T-helper 22 cell (primary cell): Measurements from ENCODE around the gene AATK.

ENCODE experiments used
- DNase-seq: peaks from one replicate; pipeline ENCODE4 v3.0.0-alpha.2; 2020; ENCODE audit warnings: low read depth

Gene AATK, protein sequence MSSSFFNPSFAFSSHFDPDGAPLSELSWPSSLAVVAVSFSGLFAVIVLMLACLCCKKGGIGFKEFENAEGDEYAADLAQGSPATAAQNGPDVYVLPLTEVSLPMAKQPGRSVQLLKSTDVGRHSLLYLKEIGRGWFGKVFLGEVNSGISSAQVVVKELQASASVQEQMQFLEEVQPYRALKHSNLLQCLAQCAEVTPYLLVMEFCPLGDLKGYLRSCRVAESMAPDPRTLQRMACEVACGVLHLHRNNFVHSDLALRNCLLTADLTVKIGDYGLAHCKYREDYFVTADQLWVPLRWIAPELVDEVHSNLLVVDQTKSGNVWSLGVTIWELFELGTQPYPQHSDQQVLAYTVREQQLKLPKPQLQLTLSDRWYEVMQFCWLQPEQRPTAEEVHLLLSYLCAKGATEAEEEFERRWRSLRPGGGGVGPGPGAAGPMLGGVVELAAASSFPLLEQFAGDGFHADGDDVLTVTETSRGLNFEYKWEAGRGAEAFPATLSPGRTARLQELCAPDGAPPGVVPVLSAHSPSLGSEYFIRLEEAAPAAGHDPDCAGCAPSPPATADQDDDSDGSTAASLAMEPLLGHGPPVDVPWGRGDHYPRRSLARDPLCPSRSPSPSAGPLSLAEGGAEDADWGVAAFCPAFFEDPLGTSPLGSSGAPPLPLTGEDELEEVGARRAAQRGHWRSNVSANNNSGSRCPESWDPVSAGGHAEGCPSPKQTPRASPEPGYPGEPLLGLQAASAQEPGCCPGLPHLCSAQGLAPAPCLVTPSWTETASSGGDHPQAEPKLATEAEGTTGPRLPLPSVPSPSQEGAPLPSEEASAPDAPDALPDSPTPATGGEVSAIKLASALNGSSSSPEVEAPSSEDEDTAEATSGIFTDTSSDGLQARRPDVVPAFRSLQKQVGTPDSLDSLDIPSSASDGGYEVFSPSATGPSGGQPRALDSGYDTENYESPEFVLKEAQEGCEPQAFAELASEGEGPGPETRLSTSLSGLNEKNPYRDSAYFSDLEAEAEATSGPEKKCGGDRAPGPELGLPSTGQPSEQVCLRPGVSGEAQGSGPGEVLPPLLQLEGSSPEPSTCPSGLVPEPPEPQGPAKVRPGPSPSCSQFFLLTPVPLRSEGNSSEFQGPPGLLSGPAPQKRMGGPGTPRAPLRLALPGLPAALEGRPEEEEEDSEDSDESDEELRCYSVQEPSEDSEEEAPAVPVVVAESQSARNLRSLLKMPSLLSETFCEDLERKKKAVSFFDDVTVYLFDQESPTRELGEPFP (N-terminal part only)

DNA sequence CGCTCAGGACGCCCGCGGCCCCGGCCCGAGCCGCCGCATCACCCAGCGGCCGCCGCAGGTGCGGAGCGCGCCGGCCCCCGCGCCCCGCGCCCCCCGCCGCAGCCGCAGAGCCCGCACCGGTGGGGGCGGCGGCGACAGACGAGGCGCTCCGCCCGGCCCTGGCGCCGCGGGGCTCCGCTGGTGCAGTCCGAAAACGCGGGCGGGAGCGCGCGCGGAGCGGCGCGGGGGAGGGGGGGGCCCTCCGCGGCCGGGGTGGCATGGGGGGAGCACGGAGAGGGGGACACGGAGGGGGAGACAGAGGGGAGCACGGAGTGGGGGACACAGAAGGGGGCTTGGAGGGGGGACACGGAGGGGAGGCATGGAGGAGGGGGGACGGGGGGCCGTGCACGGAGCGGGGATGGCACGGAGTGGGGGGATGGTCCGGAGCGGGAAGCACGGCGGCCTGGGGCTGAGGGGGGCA lies at the start of gene AATK:
TSS of gene AATK (minus strand) at position 189 of the 460 bp plus-strand sequence. CDS start 229 bp downstream, outside the sequence.
- DNase-seq, result no peak

DNA sequence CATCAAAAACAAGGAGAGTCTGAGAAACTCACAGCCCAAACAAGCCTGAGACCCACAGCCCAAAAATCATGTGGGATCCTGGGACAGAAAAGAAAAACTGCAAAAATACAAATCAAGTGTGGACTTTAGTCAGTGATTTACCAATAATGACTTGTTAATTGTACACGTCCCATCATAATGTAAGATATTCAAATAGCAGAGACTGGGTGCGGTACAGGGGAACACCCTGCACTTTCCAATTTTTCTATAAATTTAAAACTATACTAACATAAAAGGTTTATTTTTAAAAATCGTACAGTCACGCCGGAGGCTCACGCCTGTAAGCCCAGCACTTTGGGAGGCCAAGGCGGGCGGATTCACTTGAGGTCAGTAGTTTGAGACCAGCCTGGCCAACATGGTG lies 48.0 kb upstream of the AATK start:
- no peak for DNase-seq

DNA sequence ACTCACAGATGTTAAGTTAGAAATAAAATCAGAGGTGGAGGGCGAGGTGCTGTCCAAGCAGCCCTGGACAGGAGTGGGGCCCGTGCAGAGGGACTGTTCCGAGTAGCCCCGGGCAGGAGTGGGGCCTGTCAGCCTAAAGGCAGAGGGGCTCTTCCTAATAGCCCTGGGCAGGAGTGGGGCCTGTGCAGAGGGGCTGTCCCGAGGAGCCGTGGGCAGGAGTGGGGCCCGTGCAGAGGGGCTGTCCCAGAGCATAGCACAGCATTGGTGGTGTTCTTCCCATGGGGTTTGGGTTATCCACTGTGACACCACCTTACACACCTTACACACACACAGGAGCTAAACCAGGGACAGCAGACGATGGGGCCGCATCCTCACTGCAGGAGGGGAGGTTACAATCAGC lies 46.3 kb upstream of the AATK start:
- no peak for DNase-seq

DNA sequence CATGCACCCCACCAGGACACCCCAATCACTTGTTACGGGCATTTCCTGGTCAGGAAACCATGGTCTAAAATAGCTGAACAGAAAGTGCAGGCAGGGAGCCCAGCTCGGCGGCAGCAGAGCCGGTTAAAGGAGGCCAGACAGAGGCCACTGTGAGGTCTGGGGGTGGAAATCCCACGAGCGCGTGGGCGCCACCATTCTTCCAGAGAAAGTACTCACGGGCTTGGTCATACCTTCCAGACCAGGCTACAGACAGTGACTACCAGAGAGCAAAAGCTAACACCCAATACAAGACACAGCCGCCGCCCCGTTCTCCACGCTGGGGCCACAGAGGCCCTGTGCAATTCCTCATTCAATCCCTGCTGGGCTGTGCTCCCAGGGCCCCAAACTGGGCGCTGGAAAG lies 44.8 kb upstream of the AATK start:
- DNase-seq, result no peak

DNA sequence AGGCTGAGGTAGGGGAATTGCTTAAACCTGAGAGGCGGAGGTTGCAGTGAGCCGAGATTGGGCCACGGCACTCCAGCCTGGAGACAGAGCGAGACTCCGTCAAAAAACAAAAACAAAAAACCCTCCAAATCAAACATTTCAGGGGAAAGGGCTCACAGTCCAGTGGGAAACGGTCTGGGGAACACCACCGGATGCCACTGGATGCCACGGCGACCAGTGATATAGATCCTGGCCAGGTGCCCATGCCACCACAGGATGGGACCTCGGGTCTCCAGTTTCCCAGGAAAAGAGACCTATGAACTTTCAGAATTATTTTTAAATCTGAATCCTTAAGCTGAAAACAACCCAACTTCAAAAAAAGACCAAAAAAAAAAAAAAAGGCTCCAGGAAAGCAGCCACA lies 44.4 kb upstream of the AATK start:
- no peak for DNase-seq

DNA sequence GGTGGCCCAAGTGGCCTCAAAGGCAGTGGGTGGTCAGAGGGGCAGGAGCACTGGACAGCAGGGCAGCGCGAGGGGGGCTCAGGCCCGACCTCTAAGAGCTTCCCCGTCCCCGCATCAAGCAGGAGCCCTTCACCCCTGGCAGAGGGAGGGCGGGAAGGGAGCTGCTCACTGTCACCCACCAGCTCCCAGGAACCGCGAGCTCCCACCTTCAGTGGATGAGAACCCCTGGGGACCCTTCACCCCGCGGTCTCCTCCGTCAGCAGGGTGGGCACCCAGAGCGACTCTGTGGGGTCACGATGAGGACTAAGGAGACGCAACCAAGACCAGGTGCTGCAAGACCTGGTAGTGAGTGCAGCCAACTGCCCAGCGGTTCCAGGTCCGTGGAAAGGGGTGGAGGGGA lies 43.1 kb upstream of the AATK start:
- DNase-seq, result no peak

DNA sequence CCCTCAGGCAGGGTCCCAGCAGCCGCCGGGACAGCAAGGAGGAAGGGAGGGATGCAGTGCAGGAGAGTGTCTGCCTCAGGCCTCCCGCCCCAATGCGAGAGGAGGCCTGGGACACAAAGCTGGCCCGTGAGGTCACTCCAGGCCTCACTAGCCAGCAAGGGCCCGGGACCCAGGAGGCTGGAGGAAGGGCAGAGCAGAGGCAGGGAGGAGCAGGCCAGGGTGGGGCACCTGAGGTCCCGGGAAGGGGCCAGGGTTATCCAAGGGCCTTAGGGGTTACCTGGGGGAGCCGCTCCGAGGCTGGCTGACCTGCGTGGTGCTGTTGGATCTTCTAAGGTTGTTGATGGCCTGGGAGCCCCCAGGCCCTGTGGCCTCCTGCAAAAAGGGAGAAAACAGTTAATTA lies 42.6 kb upstream of the AATK start:
- DNase-seq, result no peak

DNA sequence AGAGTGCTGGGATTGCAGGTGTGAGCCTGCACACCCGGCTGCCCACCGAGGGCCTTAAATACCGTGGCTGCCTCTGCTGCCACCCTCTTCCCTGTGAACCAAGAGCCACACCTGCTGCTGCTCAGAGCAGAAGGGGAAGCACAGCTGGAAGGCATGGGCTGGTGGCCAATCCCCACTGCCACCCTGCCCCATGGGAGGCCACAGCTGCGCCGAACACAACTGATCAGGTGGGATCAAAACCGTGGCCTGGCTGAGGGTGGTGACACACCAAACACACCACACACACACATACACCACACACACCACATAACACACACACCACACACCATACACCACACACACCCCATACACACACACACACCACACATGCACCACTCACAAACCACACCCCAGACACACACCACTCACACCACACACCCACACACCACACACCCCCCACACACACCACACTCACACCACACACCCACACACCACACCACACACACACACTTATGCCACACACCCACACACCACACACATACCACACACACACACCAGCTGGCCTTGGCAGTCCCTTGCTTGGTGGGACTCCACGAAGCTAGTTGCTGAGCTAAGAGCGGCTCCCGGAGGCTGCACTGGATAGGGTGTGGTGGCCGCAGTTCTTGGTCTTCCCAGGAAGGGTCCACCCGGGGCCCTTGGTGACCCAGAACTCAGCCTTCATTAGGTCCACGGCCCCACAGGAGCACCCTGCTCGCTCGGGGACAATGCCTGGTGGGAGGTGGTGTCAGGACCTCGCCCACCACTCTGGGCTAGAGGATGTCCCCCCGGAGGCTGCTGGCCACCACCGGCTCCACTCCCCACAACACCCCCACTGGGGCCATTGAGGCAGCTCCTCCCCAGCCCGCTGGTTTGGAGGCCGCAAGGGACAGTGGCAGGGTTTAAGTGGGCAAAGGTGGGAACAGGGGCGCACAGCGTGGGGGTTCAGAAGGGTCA lies 41.9 kb upstream of the AATK start:
- DNase-seq, result no peak

DNA sequence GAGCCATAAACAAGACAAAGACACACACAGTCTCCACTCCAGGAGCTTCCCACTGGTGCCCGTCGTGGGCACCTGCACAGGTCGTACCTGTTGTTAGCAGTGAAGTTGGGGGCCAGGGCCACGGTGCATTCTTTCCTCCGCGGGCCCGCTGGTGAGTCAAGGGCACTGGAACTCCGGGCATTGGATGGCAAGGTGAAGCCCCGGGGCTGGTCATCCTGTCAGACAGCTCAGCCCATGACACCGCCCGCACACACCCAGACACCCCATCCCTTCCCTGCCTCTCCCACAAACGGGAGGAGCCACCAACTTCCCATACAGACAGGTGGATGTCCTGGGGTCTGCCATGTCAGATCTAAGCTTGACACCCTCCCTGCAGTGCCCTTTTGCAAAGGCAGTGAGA lies 40.6 kb upstream of the AATK start:
- no peak for DNase-seq

DNA sequence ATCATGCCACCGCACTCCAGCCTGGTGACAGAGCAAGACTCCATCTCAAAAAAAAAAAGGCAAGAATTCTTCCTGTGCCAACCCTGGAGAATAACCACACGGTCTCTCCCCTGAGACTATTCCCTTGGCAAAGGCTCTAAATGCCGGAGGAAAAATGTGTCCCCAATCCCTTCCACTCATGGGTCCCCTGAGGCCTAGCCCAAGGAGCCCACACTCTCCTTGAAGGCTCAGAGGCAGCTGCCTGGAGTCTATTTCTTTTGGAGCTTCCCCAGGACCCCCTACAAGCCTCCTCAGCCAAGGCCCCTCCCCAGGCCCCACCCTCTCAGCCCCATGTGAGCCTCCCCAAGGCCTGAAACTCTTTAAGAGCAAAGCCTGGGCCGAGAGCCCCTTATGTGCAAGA lies 40.1 kb upstream of the AATK start:
- no peak for DNase-seq

DNA sequence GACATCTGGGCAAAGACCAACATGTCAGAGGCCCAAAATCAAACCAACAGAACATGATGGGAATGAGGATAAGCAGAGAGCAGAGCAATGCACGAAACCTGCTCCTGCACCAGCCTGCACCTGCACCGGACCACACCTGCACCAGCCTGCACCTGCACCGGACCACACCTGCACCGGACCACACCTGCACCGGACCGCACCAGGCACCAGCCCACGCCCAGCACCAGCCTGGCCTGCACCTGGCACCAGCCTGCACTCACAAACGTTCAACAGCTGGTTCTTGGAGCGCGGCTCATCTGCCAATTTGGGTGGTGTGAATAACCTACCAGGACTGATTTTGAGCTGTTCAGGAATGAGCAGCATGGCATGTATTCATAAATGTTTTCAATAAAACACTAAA lies 38.6 kb upstream of the AATK start:
- DNase-seq, result no peak

DNA sequence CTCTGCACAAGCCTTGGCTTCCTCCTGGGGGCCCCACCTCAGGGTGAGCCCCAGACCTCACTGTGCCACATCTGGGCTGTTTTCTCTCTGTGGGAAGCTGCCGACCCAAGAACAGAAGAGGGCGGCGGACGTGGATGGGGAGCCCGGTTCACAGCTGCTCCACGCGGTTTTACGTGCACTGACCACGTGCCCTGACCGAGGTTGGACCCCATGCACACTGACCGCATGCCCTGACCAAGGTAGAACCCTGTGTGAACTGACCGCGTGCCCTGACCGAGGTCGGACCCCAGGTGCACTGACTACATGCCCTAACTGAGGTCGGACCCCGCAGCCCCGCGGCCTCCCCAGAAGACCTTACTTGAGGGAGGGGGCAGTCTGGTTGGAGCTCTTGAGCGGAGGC lies 37.1 kb upstream of the AATK start:
- DNase-seq, result no peak

DNA sequence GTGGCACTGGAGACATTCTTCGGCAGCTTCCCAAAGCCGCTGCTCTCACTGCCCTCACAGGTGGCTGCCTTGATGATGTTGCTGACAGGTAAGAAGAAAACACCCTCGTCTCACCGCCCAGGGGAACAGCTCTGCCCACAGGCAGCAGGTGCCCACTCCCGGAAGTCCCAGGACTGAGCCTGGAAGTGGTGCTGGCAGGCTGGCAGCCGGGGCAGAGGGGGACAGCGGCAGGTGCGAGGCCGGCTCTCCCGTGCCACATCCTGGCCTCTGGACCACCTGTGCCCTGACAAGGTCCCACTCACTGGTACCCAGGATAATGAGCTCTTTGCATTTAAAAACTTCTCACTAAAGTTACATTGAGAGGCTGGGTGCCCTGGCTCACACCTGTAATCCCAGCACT lies 36.3 kb upstream of the AATK start:
- DNase-seq, result no peak

DNA sequence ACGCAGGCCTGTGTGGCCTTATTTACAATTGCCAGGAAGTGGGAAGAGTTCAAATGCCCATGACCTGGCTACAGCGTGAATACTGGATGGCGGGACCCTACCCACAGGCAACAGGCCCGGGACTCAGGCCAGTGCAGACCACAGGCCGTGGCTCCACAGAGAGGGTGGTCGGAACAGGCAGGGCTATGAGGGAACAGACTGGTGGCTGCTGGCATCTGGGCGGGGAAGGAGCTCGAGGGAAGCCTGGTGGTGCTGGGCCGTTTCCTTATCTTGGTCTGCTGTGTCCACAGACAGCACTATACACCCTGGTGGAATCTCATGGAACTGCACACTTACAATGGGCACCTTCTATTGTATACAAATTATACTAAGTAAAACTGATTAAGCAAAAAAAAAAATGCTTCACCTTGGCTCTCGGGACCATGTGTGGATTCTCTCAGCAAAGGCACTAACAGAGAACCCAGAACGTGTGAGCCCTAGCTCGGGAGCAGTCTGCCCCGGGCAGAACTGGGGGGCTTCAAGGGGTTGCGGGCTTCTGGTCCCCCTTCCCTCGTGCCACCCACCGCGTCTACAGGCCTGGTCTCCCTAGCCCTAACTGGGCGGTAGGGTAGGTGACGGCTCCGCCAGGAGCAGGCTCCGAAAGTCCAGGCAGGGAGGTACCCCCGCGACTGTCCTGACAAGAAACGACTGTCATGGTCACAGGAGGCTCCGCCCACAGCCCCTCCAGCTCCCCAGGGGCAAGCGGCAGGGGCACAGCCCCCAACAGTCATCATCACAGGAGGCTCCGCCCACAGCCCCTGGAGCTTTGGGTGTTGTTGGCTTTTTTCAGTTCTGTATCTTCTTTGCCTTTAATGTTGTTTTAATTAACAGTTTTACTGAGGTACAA lies 34.9 kb upstream of the AATK start:
- no peak for DNase-seq

DNA sequence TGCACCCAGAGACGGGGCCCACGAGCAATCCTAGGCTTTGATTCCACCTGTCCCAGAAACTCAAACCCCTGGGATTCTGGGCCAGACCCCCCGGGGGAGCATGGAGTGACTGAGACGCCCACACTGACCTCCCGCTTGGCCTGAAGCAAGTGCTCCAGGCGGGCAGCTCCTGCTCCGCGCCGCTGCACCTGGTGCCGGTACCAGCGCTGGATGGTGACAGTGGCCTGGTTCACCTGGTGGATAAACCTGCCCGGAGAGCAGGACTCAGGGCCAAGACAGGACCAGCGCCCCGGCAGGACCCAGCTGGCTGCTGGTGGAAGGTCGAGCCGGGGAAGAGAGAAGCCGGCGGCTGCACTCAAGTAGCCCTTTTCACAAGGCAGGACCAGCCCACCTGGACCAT lies 34.2 kb upstream of the AATK start:
- DNase-seq, result no peak

DNA sequence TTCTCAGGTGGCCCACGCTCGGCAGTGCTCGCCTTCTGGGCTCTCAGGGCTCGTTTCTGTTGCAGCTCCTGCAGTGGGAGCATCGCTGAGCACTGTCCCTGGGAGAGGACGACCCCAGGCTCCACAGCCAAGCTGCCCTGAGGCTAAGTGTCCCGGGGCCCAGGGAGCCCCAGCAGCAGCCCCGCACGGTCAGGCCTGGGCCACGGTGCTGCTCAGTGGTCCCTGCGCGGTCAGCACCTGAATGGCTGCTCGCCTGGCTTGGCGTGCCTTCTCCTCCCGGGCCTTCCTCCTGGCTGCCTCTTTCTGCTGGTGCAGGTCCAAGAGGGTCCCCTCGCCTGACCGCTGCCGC lies 33.4 kb upstream of the AATK start:
- DNase-seq, result no peak

DNA sequence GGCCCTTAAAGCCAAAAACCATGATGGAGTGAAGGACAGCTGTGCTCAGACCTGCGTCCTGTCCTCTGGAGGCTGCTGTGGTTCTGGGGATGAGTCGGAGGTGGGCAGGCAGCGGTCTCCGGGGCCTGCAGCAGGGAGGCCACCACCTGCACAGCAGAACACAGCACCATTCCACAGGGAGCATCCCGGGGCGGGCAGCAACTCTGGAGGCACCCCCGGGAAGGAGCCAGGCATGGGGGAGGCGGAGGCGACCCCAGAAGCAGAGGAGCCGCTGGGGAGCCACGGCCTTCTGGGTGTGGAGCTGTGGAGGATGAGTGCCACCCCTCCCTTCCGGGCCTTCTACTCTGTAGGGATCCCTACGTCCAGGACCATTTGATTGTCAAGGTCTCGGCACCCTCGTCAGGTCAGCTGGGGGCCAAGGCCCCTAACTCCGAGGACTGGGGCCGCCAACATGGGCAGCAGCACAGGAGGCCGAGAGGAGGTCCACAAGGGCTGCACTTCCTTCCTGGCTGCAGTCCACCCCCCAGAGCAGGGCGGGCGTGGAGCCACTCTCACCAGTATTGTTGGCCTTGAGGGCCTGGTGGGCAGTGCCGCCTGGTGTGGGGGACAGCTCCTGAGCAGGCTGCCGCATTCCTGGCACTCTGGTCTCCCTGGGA lies 32.9 kb upstream of the AATK start:
- no peak for DNase-seq

DNA sequence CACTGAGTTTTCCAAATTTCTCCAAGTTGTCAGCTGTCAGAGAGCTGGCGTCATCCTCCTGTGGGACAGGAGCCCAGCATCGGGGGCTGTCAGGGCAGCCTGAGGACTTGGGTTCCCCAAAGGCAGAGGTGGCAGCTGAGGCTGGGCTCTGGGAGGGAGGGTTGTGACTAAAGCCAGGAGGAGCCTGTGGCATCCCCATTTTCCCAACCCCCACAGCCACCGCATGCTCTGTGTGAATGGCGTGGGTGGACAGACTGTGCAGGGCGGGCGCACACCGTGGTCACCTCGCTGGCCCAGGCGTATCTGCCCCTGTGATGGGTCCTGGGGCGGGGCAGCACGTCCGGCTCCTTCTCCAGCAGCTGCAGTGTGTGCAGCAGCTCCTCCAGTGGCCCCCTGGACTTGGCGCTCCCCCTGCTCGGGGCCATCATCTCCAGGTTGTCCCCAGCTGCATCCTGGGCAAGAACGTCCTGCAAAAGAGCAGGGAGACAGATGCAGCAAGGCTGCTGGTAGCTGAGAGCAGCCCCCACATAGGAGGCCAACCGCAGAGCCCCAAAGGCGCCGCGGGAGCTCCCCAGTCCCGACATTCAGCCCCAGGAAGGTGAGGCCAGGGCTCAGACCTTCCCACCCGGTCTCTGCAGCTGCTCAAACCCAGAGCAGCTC lies 31.9 kb upstream of the AATK start:
- DNase-seq, result no peak

DNA sequence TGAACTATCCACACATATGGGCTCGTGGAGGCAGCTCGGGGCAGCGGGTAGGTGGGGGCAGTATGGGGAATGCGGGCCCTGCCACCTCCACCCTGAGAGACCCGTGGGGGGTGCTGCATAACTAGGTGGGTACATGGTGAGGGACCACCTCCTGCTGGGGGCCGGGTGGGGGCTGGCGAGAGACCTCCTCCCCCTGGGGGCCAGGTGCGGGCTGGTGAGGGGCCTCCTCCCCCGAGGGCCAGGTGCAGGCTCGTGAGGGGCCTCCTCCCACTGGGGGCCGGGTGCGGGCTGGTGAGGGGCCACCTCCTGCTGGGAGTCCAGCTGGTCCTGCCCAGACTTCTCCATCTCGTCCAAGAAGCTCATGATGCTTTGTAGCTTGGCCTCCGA lies 31.4 kb upstream of the AATK start:
- DNase-seq, result no peak
